Hepatocyte (in vitro differentiated cells): ENCODE results near the gene CFD. TPM values are rescaled to one million over a fixed set of nuclear protein-coding genes. Genes with fewer than 3 reads are reported as not detected.

ENCODE experiments used
- DNase-seq: peaks from one replicate; pipeline ENCODE4 v3.0.0-alpha.2; 2016; ENCODE audit warnings: low spot score
- H2AFZ ChIP-seq: fragments of 200-600 bp; sonication (generic); 2 replicates; pipeline ENCODE4 v1.6.0; 2016; ENCODE audit warnings: antibody characterized with exemption, mild to moderate bottlenecking
- H3K27ac ChIP-seq: fragments of 200-600 bp; sonication (generic); 2 replicates; pipeline ENCODE4 v1.5.1; 2016; ENCODE audit warnings: mild to moderate bottlenecking
- H3K27me3 ChIP-seq: fragments of 200-600 bp; sonication (generic); 2 replicates; pipeline ENCODE4 v1.6.1; 2016
- H3K36me3 ChIP-seq: fragments of 200-600 bp; sonication (generic); replicated peaks from 2 replicates; pipeline ENCODE4 v1.5.1; 2016; ENCODE audit warnings: low read depth; ENCODE audit not compliant: insufficient read depth
- H3K4me1 ChIP-seq: fragments of 200-600 bp; sonication (generic); 2 replicates; pipeline ENCODE4 v1.5.1; 2016; ENCODE audit warnings: mild to moderate bottlenecking, moderate library complexity; ENCODE audit not compliant: insufficient read depth
- H3K4me2 ChIP-seq: fragments of 200-600 bp; sonication (generic); 2 replicates; pipeline ENCODE4 v1.6.0; 2016
- H3K4me3 ChIP-seq: fragments of 200-600 bp; sonication (generic); 2 replicates; pipeline ENCODE4 v1.5.1; 2016; ENCODE audit warnings: mild to moderate bottlenecking
- H3K79me2 ChIP-seq: fragments of 200-600 bp; sonication (generic); 2 replicates; pipeline ENCODE4 v1.6.0; 2017; ENCODE audit warnings: mild to moderate bottlenecking
- H3K9me2 ChIP-seq: fragments of 200-600 bp; sonication (generic); replicated peaks from 2 replicates; pipeline ENCODE4 v1.6.0; 2017; ENCODE audit warnings: mild to moderate bottlenecking; ENCODE audit not compliant: insufficient read depth
- H3K9me3 ChIP-seq: fragments of 200-600 bp; sonication (generic); 2 replicates; pipeline ENCODE4 v1.5.1; 2016; ENCODE audit warnings: low read depth, mild to moderate bottlenecking
- H4K20me1 ChIP-seq: fragments of 200-600 bp; sonication (generic); 2 replicates; pipeline ENCODE4 v1.6.0; 2016; ENCODE audit warnings: mild to moderate bottlenecking; ENCODE audit not compliant: insufficient read depth, poor library complexity, severe bottlenecking
- EZH2 ChIP-seq: fragments of 200-600 bp; sonication (generic); IDR thresholded peaks from 2 replicates; pipeline ENCODE4 v1.6.1; 2016; ENCODE audit warnings: antibody characterized with exemption, mild to moderate bottlenecking, borderline replicate concordance
- EZH2phosphoT487 ChIP-seq: fragments of 200-600 bp; sonication (generic); IDR thresholded peaks from one replicate; pipeline ENCODE4 v1.6.1; 2018; ENCODE audit warnings: antibody characterized with exemption, mild to moderate bottlenecking, low read depth, moderate library complexity; ENCODE audit not compliant: unreplicated experiment, severe bottlenecking
- WGBS: methylation state at CpG from one replicate; pipeline ENCODE4 v1.1.6; 2016; ENCODE audit warnings: low lambda C conversion rate; ENCODE audit errors: missing lambda C conversion rate; 5-methylcytosine and 5-hydroxymethylcytosine counted together
- polyA plus RNA-seq: library from polyadenylated mRNA; unstranded; fragments of >200 nt; fragmentation: Nextera tagmentation; extraction: Ambion mirVana; gene quantifications from 2 replicates; pipeline ENCODE4 v1.2.1, GENCODE V29; 2016
- total RNA-seq: library from RNA; depleted of rRNA; stranded (reverse); fragments of >200 nt; gene quantifications from 2 replicates; pipeline ENCODE4 v1.2.3, GENCODE V29; 2014
- TF ChIP-seq, protein P1 (sequence below): fragments of 200-600 bp; sonication (generic); IDR thresholded peaks from 2 replicates; pipeline ENCODE4 v1.5.1; 2016; ENCODE audit warnings: antibody characterized with exemption, mild to moderate bottlenecking; ENCODE audit not compliant: poor library complexity

The CFD gene
- total and polyA plus RNA-seq, 2 experiments from 2014 or later, result 3.3 to 8.2 TPM

DNA sequence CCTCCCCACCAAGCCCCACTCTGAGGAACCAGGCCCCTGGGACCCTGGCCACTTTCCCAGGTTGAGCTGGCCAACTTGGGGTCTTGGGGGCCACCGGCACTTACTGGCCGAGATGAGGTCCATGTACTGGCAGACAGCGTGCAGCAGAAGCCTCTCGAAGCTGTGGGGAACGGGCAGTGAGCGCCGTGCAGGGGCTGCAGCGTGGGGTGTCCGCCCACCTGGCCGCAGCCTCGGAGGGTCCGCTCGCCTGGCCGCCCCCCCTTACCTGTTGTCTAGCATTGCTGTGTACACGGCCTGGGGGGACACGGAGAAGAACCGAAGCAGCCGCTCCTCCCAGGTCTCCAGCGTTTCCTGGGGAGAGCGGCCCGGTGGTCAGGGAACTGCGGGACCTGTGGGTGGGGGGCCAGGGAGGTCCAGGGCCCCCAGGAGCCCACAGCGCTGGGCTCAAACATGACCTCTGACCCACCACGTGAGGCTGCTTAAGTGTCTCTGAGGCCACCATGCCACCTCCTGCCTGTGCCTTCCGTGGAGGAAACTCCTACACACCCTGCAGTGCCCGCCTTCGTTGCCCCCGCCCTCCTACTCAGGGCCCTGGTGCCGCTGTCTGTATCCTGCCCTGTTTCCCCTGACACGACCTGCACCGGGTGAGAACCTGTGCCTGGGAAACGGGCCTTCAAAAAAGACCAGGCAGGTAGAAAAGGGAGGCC, 40.0 kb downstream of the CFD start:
- Histone ChIP-seq H4K20me1 (peaks cover 27% of the 10 kb centered on the region), H3K79me2 (peaks cover 20% of the 10 kb centered on the region), H2AFZ (no peak overlapping the region), H3K4me3 (no peak overlapping the region), H3K9me2 (no peaks in the 10 kb centered on the region), H3K4me2 (no peak overlapping the region), H3K9me3 (no peaks in the 10 kb centered on the region), H3K27ac (no peak overlapping the region), H3K27me3 (no peaks in the 10 kb centered on the region), H3K4me1 (no peaks in the 10 kb centered on the region), H3K36me3 (no peaks in the 10 kb centered on the region)
- TF ChIP-seq EZH2phosphoT487, result no peak
- TF ChIP-seq, protein P1, sequence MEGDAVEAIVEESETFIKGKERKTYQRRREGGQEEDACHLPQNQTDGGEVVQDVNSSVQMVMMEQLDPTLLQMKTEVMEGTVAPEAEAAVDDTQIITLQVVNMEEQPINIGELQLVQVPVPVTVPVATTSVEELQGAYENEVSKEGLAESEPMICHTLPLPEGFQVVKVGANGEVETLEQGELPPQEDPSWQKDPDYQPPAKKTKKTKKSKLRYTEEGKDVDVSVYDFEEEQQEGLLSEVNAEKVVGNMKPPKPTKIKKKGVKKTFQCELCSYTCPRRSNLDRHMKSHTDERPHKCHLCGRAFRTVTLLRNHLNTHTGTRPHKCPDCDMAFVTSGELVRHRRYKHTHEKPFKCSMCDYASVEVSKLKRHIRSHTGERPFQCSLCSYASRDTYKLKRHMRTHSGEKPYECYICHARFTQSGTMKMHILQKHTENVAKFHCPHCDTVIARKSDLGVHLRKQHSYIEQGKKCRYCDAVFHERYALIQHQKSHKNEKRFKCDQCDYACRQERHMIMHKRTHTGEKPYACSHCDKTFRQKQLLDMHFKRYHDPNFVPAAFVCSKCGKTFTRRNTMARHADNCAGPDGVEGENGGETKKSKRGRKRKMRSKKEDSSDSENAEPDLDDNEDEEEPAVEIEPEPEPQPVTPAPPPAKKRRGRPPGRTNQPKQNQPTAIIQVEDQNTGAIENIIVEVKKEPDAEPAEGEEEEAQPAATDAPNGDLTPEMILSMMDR, result no peak
- TF ChIP-seq EZH2, result no peak
- DNase-seq, result no peak
- WGBS, result 92% methylated on average over 32 of the region's 32 CpGs

DNA sequence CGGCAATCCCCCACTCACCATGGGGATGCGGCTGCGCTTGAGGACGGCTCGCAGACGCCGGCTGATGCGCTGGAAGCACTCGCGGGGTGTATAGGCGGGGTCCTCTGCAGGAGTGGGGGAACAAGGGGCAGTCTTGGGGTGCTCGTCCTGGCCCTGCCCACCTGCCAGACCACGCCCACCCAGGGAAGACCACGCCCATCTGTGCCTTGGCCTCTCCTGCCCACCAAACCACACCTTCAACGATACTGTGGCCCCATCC, 40.5 kb downstream of the CFD start:
- no peaks in the 10 kb centered on the region for H3K9me3 ChIP-seq
- H3K4me1 ChIP-seq, result no peaks in the 10 kb centered on the region
- no peak for DNase-seq
- H3K36me3 ChIP-seq, result no peaks in the 10 kb centered on the region
- H2AFZ ChIP-seq, result no peak overlapping the region
- peaks cover 25% of the 10 kb centered on the region for H3K79me2 ChIP-seq
- H3K4me3 ChIP-seq, result no peak overlapping the region
- peaks cover 27% of the 10 kb centered on the region for H4K20me1 ChIP-seq
- H3K27ac ChIP-seq, result no peak overlapping the region
- H3K27me3 ChIP-seq, result no peaks in the 10 kb centered on the region
- WGBS, result 98% methylated on average over 10 of the region's 15 CpGs
- no peaks in the 10 kb centered on the region for H3K9me2 ChIP-seq
- no peak for TF ChIP-seq EZH2phosphoT487
- no peak for TF ChIP-seq EZH2
- TF ChIP-seq, protein P1, result no peak
- H3K4me2 ChIP-seq, result no peak overlapping the region

DNA sequence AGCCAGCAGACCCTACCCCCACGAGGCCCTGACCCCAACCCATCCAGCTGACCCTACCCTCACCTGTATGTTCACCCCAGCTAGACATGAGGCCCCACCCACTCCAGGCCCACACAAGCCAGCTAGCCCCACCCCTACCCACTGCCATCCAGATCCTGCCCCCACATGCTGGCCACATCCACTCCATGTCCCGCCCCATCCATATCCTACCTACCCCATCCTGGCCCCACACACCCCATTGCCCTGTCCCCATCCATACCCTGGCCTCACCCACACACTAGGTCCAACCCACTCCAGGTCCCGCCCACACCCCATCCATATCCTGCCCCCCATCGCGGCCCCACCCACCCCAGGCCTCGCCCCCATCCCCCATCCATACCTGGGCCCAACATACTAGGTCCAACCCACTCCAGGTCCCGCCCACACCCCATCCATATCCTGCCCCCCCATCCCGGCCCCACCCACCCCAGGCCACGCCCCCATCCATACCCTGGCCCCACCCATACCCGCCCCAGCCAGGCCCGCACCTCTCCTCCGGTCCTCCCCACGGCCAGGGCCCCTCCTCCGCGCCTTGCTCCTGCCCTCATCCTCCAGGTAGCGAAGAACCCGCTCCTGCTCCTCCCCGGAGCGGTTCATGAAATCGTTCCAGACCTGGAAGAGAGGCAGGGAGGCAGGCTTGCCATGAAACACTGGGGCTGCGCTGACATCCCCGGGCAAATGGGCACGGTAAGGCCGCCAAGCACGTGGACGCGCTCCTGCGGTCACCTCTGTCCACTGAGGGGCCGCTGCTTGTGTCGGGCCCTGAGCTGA, 41.0 kb downstream of the CFD start:
- Histone ChIP-seq H2AFZ (no peak overlapping the region), H3K9me3 (no peaks in the 10 kb centered on the region), H3K4me3 (no peak overlapping the region), H3K4me2 (no peak overlapping the region), H3K79me2 (peaks cover 27% of the 10 kb centered on the region), H4K20me1 (peaks cover 27% of the 10 kb centered on the region), H3K27ac (no peak overlapping the region), H3K27me3 (no peaks in the 10 kb centered on the region), H3K9me2 (no peaks in the 10 kb centered on the region), H3K4me1 (no peaks in the 10 kb centered on the region), H3K36me3 (no peaks in the 10 kb centered on the region)
- WGBS, result 96% methylated on average over 18 of the region's 30 CpGs
- no peak for TF ChIP-seq EZH2phosphoT487
- no peak for DNase-seq
